ENCODE data around the gene NINJ1.

DNA sequence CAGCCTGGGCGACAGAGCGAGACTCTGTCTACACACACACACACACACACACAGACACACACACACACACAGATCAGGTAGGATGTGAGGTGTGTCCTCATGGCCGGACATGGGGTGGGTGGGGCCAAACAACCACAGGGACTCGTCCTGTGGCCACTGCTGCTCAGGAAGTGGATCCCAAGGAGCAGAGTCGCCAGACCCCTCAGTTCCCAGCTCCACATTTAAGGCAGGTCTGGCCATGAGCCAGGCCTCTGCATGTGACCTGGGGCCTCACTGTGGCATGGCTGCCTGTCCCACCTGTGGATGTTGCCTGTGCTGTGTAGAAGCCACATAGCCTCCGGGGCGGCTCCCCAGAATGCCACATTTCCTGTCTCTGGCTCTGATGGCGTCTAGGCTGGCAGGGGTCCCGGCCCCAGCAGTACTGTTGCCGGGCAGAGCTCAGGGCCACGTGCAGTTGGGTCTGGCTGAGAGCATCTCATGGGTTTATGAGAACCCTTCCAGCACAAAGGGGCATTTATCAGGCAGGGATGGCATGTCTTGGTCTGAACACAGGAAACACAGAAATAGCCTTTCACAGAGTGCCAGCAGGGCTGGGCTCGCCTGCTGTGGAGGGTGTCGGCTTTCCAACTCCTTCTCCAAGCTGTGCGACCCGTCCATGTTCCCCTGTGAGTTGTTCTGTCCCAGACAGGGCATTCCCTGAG lies 9.9 kb upstream of the NINJ1 start:
- TF ChIP-seq MAFK (IDR thresholded peaks at IDR 0.05; ENCODE audit: low read depth, low read length) (no peak), POLR2A (IDR thresholded peaks at IDR 0.05; ENCODE audit: control extremely low read depth in 1 of 2, low read depth in 2 of 2, low read length in 2 of 2) (no peak), MAX (IDR thresholded peaks at IDR 0.05) (no peak), CHD7 (IDR thresholded peaks at IDR 0.05; ENCODE audit: insufficient replicate concordance, low read length) (no peak), POLR2AphosphoS5 (IDR thresholded peaks at IDR 0.05; ENCODE audit: low read depth, low read length) (no peak), CTCF (IDR thresholded peaks at IDR 0.05; ENCODE audit: control extremely low read depth in 1 of 3, insufficient read depth in 1 of 3, low read depth in 1 of 3, low read length in 3 of 3) (no peak), EZH2 (IDR thresholded peaks at IDR 0.05; ENCODE audit: low read depth, low read length, severe bottlenecking) (no peak), GTF2F1 (IDR thresholded peaks at IDR 0.05; ENCODE audit: borderline replicate concordance, low read depth, low read length) (no peak), EP300 (IDR thresholded peaks at IDR 0.05; ENCODE audit: borderline replicate concordance in 1 of 2, low read depth in 2 of 2, low read length in 2 of 2) (no peak)

All from H1 (cell line).